DOHH2 (cell line): ENCODE results near the gene MMP1.

ENCODE experiments used
- EZH2phosphoT487 ChIP-seq: fragments of 200-600 bp; sonication (generic); IDR thresholded peaks from 2 replicates; pipeline ENCODE4 v1.6.1; 2017; ENCODE audit warnings: borderline replicate concordance, mild to moderate bottlenecking, antibody characterized with exemption, low read length, moderate library complexity, mixed read lengths
- TF ChIP-seq, protein P1 (sequence below): fragments of 200-600 bp; sonication (generic); IDR thresholded peaks from one replicate; pipeline ENCODE4 v1.5.1; 2014; ENCODE audit warnings: antibody characterized with exemption, mild to moderate bottlenecking, low read depth, low read length; ENCODE audit not compliant: poor library complexity, severe bottlenecking

DNA sequence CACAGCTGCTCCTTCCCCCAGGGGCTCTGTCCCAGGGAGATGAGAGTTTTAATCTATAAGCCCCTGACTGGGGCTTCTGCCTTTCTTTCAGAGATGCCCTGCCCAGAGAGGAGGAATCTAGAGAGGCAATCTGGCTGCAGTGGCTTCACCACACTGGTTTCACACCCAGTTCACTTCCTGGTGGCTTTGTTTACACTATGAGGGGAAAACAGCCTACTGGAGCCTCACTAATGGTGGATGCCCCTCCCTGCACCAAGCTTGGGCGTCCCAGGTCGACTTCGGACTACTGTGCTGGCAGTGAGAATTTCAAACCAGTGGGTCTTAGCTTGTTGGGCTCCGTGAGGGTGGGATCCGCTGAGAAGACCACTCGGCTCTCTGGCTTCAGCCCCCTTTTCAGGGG is 21.5 kb upstream of the MMP1 start:
- TF ChIP-seq, protein P1, sequence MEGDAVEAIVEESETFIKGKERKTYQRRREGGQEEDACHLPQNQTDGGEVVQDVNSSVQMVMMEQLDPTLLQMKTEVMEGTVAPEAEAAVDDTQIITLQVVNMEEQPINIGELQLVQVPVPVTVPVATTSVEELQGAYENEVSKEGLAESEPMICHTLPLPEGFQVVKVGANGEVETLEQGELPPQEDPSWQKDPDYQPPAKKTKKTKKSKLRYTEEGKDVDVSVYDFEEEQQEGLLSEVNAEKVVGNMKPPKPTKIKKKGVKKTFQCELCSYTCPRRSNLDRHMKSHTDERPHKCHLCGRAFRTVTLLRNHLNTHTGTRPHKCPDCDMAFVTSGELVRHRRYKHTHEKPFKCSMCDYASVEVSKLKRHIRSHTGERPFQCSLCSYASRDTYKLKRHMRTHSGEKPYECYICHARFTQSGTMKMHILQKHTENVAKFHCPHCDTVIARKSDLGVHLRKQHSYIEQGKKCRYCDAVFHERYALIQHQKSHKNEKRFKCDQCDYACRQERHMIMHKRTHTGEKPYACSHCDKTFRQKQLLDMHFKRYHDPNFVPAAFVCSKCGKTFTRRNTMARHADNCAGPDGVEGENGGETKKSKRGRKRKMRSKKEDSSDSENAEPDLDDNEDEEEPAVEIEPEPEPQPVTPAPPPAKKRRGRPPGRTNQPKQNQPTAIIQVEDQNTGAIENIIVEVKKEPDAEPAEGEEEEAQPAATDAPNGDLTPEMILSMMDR: no peak
- TF ChIP-seq EZH2phosphoT487: no peak
